Myocyte (in vitro differentiated cells): Measurements from ENCODE around the gene SERPINA1. TPM values are rescaled to one million over a fixed set of nuclear protein-coding genes. Genes with fewer than 3 reads are reported as not detected.

Experiments
- total RNA-seq: library from RNA; depleted of rRNA; stranded (reverse); fragments of >200 nt; gene quantifications from 2 replicates; pipeline ENCODE4 v1.2.3, GENCODE V29; 2014

The SERPINA1 gene
- total RNA-seq, 1 donor from 2014 or later: not detected

Other genes with a start within 250 kb of the SERPINA1 start
- 0.75 and 1.2 TPM in 2 replicates for gene PPP4R4, start 214.3 kb downstream of the SERPINA1 start, total RNA-seq
- not detected in 2 replicates for gene SERPINA10, start 95.3 kb downstream of the SERPINA1 start, total RNA-seq
- gene SERPINA6, start 65.3 kb downstream of the SERPINA1 start, total RNA-seq: not detected in 2 replicates
- gene SERPINA2, start 21.9 kb downstream of the SERPINA1 start, total RNA-seq: not detected in 2 replicates
- not detected in 2 replicates for gene SERPINA11, start 64.2 kb upstream of the SERPINA1 start, total RNA-seq
- gene SERPINA9, start 87.6 kb upstream of the SERPINA1 start, total RNA-seq: not detected in 2 replicates
- gene SERPINA12, start 120.9 kb upstream of the SERPINA1 start, total RNA-seq: not detected in 2 replicates
- not detected in 2 replicates for gene SERPINA4, start 172.8 kb upstream of the SERPINA1 start, total RNA-seq
- not detected in 2 replicates for gene SERPINA5, start 192.8 kb upstream of the SERPINA1 start, total RNA-seq
- gene SERPINA3, start 223.8 kb upstream of the SERPINA1 start, total RNA-seq: 0.78 and 1.7 TPM in 2 replicates